HFFc6 (cell line): Measurements from ENCODE around the gene FBXL20. TPM values are rescaled to one million over a fixed set of nuclear protein-coding genes. Genes with fewer than 3 reads are reported as not detected.

Source experiments
- DNase-seq: peaks from one replicate; pipeline ENCODE4 v3.0.0-alpha.2; 2018
- H3K27ac Mint-ChIP-seq: 2 replicates; pipeline ENCODE4 v1.8.0; 2020; ENCODE audit warnings: mild to moderate bottlenecking, mixed read lengths
- H3K27me3 Mint-ChIP-seq: 2 replicates; pipeline ENCODE4 v1.8.0; 2021; ENCODE audit warnings: mild to moderate bottlenecking, moderate library complexity, mixed read lengths; ENCODE audit not compliant: insufficient read depth
- H3K36me3 Mint-ChIP-seq: 2 replicates; pipeline ENCODE4 v1.8.0; 2021; ENCODE audit warnings: low read depth, mixed read lengths
- H3K4me1 Mint-ChIP-seq: 2 replicates; pipeline ENCODE4 v1.8.0; 2020; ENCODE audit warnings: low read depth, mixed read lengths
- H3K4me3 Mint-ChIP-seq: 2 replicates; pipeline ENCODE4 v1.8.0; 2020; ENCODE audit warnings: mild to moderate bottlenecking, moderate library complexity, mixed read lengths
- H3K9me3 Mint-ChIP-seq: 2 replicates; pipeline ENCODE4 v1.8.0; 2020; ENCODE audit warnings: mild to moderate bottlenecking, mixed read lengths
- CTCF ChIP-seq: fragments of 200-600 bp; sonication (generic); IDR thresholded peaks from 2 replicates; pipeline ENCODE4 v1.5.0; 2021; ENCODE audit warnings: antibody characterized with exemption, mild to moderate bottlenecking
- total RNA-seq, 6 experiments: library from RNA; stranded (reverse); fragmentation: NEBNext Ultra II Directional; extraction: Animal tissue kit (Norgen Biotek cat#: 25700); gene quantifications; 2 replicates in 1 of 6; 3 replicates in 5 of 6; pipeline ENCODE4 v1.2.3, GENCODE V29; 2021

Gene FBXL20
- total RNA-seq, 6 experiments from 2014 or later = 13.4 to 19.5 (median 15.7) TPM

GRCh38 chr17:39225308-39225958 lies 176.0 kb downstream of the FBXL20 start, which contains the start of gene STAC2:
TSS of gene STAC2 (minus strand) at chr17:39225945. CDS start at chr17:39225502, 443 bp downstream.
- Mint-ChIP-seq H3K36me3 (no peaks in the 10 kb centered on the region), H3K27ac (no peak within 1 kb of the TSS), H3K9me3 (no peaks in the 10 kb centered on the region; the same call in 1 of the 2 replicates), H3K27me3 (peaks cover 29% of the 10 kb centered on the region), H3K4me3 (peak within 1 kb of the TSS; percentile 71), H3K4me1 (peaks cover 16% of the 10 kb centered on the region)
- no peak for DNase-seq
- no peak for TF ChIP-seq CTCF

GRCh38 chr17:39224778-39225307 lies 176.6 kb downstream of the FBXL20 start:
- Mint-ChIP-seq H3K27ac (no peak overlapping the region), H3K36me3 (no peaks in the 10 kb centered on the region), H3K4me3 (peak overlapping the region; percentile 51; the same call in 1 of the 2 replicates), H3K27me3 (peaks cover 31% of the 10 kb centered on the region), H3K9me3 (no peaks in the 10 kb centered on the region; the same call in 1 of the 2 replicates), H3K4me1 (peaks cover 14% of the 10 kb centered on the region)
- TF ChIP-seq CTCF = no peak
- DNase-seq = no peak

DNA sequence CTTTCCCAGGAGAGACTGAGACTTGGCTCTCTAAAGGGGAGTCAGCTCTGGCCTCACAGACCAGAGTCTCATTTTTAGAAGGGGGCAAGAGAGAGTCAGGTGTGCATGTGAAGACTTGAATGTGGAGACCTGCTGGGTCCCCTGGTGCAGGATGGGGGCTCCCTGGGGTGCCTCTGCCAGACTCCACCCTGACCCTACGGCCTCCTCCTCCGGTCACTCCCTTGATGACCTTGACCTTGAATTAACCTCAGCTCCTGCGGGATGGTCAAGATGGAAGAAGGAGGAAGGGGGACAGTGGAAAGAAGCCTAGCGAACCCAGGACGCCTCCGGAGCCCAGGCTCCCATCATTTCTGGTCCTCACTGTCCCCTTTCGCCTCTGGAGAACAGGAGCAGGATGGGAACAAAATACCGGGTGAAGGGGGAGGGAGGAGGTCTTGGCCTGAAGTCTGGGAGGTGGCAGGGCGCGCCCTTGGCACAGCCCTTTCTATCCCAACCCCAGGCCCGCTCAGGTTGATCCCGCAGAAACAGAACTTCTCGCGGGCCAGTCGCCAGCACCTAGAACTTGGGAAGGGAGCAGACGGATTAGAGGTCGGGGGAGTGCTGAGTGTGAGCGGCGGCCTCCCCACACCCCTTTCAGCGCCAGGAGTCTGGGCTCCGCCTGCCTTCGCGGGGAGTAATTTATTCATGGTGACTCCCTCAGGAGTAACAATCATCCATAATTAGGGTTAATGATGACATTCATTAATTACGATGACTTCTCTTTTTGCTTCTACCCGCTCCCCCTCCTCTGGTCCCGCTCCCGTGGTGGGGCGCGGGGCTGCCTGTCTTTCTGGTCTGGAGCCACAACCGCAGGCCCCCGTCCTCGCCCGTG lies 177.3 kb downstream of the FBXL20 start:
- Mint-ChIP-seq H3K4me1 (peaks cover 7% of the 10 kb centered on the region), H3K27ac (no peak overlapping the region), H3K9me3 (no peaks in the 10 kb centered on the region; the same call in 1 of the 2 replicates), H3K27me3 (peaks cover 31% of the 10 kb centered on the region), H3K36me3 (no peaks in the 10 kb centered on the region), H3K4me3 (no peak overlapping the region)
- no peak for TF ChIP-seq CTCF
- DNase-seq = no peak

- Mint-ChIP-seq H3K9me3 (no peaks in the 10 kb centered on the region; the same call in 1 of the 2 replicates), H3K27me3 (peaks cover 31% of the 10 kb centered on the region), H3K4me1 (peaks cover 4% of the 10 kb centered on the region; the same call in 1 of the 2 replicates), H3K4me3 (no peak overlapping the region), H3K27ac (no peak overlapping the region), H3K36me3 (no peaks in the 10 kb centered on the region)
- TF ChIP-seq CTCF = no peak
- no peak for DNase-seq
These were observed 178.3 kb downstream of the FBXL20 start for GRCh38 chr17:39222866-39223834.

DNA sequence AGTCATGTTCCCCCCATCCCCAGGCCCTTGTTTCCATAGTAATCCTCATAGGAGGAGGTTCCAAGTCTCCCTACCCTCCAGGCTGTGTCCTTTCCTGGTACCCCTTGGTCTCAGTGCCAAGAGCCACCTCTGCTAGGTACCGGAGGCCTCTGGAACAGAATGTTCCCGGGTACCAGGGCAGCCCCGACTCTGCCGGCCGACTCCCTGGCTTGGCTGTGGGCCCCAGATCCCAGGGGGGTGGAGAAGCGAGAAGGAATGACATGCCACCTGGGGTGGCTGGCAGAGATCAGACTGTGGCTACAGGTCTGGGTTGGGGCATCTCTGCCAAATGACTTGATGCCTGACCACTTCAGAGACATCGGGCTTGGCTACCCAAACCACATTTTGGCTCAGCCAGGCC lies 179.3 kb downstream of the FBXL20 start:
- H3K4me1 Mint-ChIP-seq = peaks cover 4% of the 10 kb centered on the region; the same call in 1 of the 2 replicates
- H3K9me3 Mint-ChIP-seq = no peaks in the 10 kb centered on the region; the same call in 1 of the 2 replicates
- no peaks in the 10 kb centered on the region for H3K36me3 Mint-ChIP-seq
- DNase-seq = no peak
- no peak overlapping the region for H3K4me3 Mint-ChIP-seq
- no peak overlapping the region for H3K27ac Mint-ChIP-seq
- TF ChIP-seq CTCF = no peak
- peaks cover 35% of the 10 kb centered on the region for H3K27me3 Mint-ChIP-seq
